Measurements from ENCODE around the gene IL20.

- TF ChIP-seq PHF21A (CRISPR knock-in tag; IDR thresholded peaks at IDR 0.05) (no peak), POLR2A (IDR thresholded peaks at IDR 0.05; ENCODE audit: insufficient read depth in 1 of 2, low read depth in 2 of 2, low read length in 2 of 2) (no peak), ZNF276 (CRISPR knock-in tag; IDR thresholded peaks at IDR 0.05; ENCODE audit: low read depth) (no peak), ZZZ3 (CRISPR knock-in tag; IDR thresholded peaks at IDR 0.05; ENCODE audit: borderline replicate concordance) (no peak)
Observed at GRCh38 chr1:206903687-206904086, 38.3 kb downstream of the IL20 start.
